ENCODE measurements around the gene FLVCR2.
"Not testable (repeated sequence)": the region's sequence is repeated elsewhere in the genome, so short reads cannot be mapped to it uniquely, and the experiment has no call there.

The FLVCR2 gene

DNA sequence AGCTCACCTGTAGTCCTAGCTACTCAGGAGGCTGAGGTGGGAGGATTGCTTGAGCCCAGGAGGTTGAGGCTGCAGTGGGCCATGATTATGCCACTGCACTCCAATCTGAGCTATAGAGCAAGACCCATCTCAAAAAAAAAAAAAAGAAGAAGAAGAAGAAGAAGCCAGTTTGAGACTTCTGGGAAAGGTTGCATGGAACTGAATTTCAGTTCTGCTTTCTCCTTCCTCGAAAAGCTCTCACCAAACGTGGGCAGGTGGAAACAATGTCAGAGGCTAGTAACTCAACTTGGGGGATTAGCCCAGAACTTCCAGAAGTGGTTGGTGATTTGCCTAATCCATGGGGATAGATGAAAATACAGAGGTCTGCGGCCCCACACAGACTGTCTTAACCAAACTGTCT is 18.7 kb downstream of the FLVCR2 start:
- no peak for DNase-seq

DNA sequence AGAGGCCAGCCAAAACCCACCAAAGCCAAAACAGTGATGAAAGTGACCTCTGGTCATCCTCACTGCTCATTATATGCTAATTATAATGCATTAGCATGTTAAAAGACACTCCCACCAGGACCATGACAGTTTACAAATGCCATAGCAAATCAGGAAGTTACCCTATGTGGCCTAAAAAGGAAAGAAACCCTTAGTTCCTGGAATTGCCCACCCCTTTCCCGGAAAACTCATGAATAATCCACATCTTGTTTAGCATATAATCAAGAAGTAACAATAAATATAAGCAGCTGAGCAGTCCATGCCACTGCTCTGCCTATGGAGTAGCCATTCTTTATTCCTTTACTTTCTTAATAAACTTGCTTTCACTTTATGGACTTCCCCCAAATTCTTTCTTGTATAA is 21.7 kb downstream of the FLVCR2 start:
- not testable (repeated sequence) for DNase-seq

DNA sequence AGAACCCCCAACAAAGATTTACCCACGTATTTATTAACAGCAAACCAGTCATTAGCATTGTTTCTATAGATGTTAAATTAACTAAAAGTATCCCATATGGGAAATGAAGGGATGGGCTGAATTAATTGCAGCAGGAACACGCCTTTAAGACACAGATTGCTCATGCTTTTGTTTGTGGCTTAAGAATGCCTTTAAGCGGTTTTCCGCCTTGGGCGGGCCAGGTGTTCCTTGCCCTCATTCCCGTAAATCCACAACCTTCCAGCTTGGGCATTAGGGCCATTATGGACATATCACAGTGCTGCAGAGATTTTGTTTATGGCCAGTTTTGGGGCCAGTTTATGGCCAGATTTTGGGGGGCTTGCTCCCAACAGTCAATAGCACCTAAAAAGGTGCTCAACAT is 22.6 kb downstream of the FLVCR2 start:
- DNase-seq, result not testable (repeated sequence)

DNA sequence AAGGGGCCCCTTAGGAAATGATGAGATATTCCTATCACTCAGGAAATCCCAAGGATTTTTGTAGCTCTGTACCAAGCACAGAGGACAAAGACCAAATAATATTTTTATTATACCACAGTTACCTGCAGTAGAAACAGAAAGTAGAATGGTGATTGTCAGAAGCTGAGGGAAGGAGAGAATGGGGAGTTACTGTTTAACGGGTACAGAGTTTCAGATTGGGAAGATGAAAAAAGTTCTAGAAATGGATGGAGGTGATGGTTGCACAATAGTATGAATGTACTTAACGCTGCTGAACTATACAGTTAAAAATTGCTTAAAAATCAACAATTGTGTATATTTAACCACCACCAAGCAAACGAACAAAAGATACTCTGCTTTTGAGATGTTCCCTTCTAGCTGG is 24.1 kb downstream of the FLVCR2 start:
- DNase-seq, result no peak

DNA sequence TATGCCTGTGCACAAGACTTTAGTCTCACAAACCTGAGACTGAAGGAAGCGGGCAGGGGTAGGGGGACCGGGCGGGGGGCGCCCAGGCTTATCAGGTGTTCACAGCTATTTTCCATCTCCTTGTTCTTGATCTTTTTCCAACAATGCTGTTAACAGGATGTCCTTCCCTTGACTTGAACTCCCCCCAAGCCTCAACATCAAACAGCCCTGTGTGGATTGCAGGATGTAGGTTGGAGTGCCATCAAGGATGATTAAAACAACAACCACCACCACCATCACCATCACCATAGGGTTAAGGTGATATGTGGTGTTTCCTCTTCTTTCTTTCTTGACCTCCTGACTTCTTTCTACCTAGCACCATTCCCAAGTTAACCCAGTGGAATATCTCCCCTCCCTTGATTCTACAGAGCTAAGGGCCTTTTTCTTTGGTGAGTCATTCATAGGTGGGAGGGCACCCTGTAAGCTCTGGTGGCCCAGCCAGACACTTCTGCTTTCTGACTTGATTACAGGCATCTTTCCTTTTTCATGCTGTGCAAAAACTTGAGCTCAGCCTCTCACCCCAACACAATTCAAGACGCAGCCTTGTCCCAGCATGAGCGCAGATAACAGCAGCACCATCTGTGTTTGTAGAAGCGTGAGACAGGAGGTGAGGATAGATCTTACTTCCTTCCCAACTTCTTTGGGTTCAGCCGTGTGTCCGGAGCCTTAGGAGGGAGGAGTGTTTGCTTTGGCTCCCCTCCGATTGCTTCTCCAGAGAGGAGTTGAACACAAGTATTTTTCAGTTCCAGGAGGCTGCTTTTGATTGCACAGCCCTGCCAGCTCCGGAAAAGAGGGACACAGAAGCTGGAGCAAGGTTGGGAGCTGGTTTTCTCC is 26.8 kb downstream of the FLVCR2 start:
- DNase-seq, result no peak

DNA sequence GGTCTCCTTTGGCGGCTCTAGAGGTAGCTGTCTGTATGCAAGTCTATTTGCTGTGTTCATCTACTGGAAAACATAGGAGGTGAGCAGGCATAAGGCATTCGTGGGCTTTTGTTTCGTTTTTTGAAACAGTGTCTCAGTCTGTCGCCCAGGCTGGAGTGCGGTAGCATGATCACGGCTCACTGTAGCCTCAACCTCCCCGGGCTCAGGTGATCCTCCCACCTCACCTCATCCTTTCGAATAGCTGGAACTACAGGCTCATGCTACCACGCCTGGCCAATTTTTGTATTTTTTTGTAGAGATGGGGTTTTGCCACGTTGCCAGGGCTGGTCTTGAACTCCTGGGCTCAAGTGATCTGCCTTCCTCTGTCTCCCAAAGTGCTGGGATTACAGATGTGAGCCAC is 27.5 kb downstream of the FLVCR2 start:
- DNase-seq, result no peak

DNA sequence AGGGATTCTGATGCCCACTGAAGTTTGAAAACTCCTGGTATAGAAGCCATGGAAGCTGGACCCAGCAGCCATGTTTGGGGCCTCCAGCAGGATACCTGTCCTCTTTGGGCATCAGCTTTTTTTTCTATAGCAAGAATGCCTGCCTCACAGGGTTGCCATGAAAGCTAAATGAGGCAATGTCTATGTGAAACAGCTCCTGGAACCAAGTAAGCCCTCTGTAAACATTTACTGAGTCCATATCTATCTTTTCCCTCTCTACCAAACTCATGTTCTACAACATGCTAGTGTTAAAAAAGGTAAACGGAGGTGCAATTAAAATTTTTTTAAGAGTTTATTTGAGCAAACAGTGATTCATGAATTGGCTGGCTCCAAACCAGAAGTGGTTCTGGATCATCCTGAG is 28.6 kb downstream of the FLVCR2 start:
- no peak for DNase-seq

DNA sequence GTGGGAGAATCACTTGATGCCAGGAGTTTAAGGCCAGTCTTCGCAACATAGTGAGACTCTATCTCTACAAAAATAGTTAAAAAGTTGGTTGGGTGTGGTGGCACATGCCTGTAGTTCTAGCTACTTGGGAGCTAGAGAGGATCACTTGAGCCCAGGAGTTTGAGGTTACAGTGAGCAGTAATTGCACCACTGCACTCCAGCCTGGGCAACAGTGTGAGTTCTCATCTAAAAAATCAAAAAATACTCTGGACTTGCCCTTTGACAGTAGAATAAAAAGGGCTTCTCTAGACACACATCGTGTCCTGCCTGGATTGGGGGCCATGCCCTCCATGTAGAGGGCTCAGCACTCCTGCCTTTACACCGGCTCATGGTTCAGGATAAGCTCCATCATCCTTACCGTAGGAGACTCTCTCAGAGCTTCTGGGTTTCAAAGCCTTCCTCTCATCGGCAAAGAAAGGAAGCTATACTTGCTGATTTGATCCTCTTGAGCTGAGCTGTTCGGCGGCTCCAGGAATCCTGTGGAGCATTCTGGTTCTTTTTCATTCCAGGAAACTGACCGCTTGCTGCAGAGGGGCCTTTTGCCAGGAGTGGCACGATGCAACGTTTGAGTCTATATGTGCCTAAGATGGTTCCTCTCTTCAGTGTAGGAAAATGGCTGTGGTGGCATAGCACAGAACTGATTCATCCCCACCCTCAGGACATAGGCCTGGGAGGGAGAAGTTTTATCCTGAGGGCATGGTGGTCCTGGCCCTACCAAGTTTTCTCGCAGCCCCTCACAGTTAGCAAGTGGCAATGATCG is 29.6 kb downstream of the FLVCR2 start:
- DNase-seq, result no peak

DNA sequence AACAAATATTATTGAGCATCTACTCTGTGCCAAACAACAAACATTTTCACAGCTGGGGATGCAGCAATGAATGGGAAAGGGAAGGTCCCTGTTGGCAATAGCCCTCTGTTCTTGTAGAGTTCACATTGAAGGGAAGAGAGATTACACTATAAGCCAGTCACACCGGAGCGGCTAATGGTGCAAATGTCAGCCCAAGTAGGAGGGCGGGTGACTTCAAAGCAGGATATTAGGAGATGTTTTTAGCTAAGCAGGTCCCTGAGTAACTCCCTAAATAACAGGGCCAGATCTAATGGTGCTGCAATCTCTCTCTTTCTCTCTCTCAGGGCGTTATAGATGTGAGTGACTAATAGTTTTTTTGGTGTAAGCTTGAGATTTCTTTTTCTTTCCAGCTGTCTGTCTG is 30.7 kb downstream of the FLVCR2 start:
- DNase-seq, result no peak

DNA sequence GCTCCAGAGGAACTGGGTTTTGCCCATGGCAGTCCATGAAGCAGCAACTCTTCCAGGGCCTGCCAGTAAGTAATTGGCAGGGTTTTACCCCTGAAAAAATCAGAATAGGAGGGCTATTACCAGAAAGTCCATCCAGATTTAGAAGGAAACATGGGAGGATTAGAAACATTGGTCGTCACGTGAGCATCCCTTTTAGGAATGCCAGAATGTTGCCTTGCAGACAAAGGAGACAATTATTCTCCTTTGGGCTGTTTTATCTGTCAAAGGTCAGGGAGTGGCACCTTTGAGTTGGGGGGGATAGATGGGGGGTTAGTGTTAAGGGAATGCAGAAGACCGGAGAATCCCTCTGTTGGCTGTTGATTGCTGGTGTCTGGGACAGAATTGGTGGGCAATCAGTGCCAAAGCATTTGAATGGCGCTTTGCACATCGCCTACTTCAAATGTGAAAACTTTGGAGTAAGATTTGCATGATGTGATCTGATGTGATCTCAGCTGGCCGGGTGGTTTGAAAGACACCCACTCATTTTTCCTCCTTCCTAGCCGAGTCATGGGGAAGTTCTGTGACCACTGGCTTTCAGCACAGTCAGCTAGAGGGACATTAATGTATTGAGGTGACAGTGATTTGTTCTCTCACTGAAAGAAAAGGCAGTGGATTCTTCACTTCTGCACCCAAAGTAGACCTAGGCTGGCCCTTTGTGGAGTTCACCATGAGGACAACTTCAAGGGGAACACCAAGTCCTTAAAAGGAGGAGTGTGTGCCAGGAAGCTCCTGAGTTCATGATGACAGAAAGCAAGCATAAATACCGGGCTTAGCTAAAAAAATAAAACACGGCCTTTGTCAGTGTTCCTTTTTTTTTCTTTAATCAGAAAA is 31.4 kb downstream of the FLVCR2 start:
- no peak for DNase-seq

DNA sequence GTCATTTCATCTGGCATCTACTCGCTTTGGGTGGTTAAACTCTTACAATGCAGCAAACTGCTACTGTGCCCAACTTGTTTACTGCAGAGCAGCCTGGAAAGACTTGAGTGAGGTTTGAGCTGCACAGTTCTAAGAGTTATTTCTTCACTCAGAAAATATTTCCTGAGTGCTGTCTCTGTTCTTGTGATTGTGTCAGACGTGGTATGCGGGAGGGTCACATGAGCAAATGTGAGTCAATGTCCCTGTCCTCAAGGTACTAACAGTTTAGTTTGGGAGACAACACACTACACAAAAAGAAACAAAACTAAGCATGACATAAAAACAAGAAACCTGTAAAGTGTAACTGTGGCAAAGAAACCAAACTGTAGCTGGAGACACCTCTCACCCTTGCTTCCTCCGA is 32.4 kb downstream of the FLVCR2 start:
- DNase-seq, result no peak

DNA sequence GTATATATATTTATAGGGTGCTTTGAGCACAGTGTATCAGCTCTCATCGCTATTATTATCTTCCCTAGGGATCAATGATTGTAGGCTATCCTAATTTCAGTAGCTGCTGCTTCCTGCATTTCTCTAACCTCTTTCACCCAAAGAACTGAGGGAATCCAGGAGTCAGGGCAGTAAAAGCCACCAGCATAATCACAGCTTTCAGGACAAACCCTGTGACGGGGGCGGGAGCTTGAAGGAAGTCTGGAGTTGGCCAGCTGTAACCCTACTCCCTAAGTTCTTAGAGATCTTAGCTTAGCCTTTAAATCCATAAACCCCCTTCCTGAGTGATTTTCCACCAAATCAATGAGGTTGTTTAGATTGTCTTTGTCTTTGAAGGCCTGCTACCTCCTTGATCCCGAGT is 33.7 kb downstream of the FLVCR2 start:
- no peak for DNase-seq

DNA sequence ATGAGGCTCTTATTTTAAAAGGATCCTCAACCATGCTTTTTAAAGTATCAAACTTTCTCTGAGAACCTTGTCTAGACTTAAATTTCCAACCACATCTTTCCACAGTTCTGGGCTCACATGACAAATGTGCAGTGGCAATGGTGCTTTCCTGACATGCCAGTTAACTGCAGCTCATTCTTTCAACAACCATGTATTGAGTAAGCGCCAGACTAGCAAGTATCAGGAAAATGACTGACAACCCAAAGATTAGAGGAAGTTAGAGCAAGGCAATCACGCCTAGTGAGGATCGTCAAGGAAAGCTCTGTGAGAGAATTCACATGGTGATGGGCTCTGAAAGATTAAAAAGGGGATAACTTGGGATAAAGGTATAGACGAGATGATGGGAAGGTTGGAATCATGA is 35.8 kb downstream of the FLVCR2 start:
- no peak for DNase-seq

DNA sequence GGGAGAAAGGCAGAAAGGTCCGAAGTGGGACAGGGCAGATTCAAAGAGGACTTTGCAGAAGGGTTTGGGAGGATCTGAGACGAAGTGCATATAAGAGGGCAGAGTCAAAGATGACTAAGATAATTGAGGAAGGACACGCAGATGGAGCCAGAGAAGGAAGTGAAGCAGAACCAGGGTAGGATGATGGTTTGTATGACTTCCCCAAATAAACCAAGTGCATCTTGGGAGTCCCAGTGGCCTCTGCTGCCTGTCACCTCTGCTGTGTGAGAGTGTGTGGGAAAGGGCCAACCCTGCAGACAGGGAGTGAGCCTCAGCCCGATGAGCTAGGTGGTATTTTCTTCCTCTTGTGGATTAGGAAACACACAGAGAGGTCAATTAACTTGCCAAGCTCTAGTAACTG is 36.8 kb downstream of the FLVCR2 start:
- no peak for DNase-seq

DNA sequence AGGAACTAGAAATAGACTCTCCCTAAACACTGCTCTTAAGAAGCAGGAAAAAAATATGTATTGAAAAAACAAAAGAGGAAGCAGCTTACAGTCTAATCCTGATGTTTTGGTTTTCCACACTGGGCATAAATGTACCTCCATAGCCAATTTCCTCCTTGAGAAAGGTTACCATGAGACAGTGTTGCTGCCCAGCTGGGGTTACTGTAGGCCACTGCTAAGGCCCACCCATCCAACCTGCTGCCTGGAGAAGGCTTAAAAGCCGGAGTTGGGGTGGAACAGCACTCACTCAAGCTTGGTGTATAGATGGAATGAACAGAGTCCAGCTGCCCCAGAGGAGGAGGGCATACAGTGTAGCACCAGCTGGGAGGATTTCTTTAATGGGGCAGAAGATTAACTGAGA is 41.1 kb downstream of the FLVCR2 start:
- DNase-seq, result no peak

DNA sequence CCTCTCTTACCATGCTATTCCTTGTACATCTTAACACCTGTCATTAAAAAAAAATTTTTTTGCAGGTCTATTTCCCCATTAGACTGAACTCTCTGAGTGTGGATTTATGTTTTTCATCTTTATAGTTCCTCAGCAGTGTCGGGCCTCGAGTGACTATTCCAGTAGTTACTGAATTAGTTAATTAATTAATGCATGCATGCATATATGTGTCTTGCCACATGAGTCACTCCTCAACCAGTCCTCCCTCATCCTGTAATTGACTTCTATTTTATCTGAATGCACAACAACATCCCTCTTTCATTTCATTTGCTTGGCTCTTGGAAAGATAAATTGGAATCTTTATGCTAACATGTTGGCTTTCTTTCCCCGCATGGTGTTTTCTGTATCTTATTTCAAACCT is 46.6 kb downstream of the FLVCR2 start:
- DNase-seq, result no peak

DNA sequence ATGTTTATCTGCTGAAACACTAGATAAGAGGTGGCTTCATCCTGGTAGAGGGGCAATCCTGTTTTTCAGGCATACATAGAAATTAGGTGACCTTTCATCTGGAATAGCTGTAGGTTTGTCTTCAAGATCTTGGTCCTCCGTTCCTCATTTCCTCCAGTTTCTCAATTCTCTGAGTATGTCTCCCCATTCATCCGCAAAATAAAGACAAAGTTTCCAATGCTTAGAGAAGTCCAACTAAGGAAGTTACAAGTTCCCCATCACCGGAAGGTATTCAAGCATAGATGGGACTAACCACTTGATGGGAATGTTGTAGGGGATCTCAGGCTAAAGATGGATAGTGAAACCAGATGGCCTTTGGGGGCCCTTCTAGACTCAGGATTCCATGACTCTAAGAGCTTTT is 48.0 kb downstream of the FLVCR2 start:
- DNase-seq, result no peak

DNA sequence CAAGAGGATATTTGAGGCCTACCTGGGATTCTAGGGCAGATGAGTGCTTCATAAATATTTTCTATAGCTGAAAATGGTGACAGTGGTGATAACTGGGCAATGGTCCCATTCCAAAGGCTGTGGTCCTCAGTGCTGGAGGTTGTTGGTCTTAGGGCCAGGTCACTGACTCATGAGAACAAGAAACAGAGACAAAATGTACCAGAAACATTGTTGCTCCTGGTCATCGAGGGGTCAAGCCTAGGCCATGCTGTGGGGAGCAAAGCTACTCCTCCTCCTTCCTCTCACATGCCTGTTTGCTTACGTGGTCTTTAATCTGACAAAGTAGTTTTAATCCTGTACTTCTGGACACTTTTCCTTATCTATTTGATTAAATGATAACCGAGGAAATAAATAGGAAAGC is 48.4 kb downstream of the FLVCR2 start:
- no peak for DNase-seq

DNA sequence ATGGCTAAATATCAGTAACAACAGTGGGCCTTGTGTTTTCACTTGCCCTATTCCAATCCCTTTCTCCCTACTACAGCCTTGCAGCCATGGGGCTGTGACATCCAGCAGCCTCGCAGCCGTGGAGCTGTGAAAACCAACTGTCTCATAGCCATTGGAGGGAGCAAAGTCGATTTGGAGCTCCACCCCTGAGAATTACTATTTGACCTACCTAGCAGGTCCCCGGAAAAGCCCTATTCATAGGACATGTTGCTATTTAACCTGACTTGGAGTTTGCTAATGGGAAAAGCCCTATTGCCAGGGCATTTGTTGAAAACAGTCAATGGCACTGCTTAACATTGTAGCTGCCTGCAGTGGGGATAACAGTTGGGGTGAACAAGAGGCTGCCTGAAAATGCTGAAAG is 49.0 kb downstream of the FLVCR2 start:
- DNase-seq, result no peak

DNA sequence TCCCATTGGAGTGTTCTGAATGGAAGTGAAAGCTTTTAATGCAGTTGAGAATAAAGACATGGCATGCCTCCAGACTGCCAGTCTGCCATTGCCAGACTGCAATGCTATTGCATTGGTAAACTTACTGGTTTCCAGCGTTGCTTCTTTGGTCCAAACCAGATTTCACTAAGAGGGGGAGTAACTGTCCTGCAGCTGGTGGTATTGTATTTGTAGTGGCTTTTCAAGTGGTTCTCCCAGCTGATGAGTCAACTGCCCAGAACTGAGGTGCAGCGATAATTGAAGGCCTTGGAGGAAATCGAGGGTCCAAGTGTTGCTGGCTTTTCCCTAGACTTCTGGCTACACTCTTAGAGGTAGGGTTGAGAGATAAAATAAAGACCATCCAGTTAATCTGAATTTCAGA is 50.4 kb downstream of the FLVCR2 start:
- DNase-seq, result no peak

DNA sequence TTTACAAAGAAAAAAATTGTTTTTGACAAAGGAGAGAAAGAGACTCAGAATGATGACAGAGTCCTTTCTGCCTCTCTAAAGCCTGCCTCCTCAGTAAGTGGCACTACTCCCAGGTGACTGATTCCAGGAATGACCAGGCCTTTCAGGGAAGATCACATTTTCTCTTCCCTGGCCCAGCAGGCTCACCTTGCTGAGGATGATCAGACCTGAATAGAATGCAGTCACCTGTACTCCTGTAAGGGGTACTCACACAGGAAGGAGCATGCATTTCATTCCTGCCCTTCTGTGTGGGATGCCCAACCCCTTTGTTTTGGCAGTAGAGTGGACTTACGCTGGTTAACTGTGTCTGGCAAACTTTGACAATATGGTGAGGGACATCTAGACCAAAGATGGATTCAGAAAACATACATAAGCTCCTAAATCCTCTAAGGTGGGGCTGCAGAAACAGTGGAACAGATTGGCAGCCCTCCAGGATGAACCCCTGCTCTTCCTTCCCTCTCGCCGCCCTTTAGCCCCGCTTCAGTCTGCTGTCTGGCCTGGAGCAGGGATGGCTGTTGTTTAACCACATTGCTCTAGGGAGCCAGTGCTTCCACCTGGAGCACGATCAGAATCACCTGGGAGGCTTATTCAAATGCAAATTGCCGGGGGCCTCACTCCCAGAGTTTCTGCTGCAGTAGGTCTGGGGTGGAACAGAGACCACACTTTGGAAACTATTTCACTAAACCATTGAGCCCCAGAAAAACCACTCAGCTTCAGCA is 52.5 kb downstream of the FLVCR2 start:
- no peak for DNase-seq

DNA sequence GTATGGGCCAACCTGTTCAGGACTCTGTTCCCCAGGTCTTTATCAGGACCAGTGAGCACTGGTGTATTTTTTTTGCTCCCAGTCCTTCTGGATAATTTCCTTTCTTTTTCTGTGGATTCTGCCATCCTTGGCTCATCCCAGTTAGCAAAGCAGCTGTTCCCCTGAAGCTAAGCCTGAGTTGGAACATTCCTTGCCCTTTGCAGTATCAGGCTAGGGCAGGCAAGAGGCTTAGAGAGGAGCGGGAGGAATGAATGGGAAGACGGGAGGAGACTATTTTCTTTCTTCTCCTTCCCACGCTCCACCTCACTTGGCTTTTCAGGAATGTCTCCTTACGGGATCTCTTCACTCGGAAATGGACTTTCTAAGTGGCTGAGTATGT is 53.0 kb downstream of the FLVCR2 start:
- no peak for DNase-seq

DNA sequence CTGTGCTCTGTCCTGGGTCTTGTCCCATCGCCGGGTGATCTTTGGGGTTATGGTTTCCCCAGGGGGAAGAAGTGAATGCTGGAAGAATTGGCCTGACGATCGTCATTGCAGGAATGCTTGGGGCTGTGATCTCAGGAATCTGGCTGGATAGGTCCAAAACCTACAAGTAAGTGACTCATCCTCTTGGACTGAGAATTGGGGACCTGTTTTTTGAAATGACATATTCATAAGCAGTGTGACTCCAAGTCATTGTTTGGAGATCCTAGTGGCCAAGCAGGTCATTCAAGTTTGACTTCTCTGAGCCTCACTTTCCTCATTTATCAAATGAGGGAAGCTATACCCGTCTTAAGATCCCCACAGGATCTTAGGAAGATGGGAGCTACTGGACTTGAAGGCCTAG is 56.4 kb downstream of the FLVCR2 start:
- no peak for DNase-seq
